Body of pancreas (tissue), 4 donors: Measurements from ENCODE around the gene CCDC73. TPM values are rescaled to one million over a fixed set of nuclear protein-coding genes. Genes with fewer than 3 reads are reported as not detected.
A peak's percentile ranks its signal among the peaks of the same experiment; 100 is the strongest.

Source experiments
- ATAC-seq: fragments of 150-250 bp; one replicate; pipeline ENCODE4 v1.9.1; 2016
- DNase-seq, 4 donors: peaks; one replicate each; pipeline ENCODE4 v3.0.0-alpha.2; 2019
- H3K27ac ChIP-seq, 4 donors: fragments of 200-600 bp; sonication (generic); 1 replicate in 3 of 4; 2 replicates in 1 of 4; pipeline versions ENCODE4 v1.5.1 to v1.6.1; 2016 to 2019; ENCODE audit warnings: mild to moderate bottlenecking in 1 of 4, mixed read lengths in 1 of 4, moderate library complexity in 1 of 4
- H3K27me3 ChIP-seq, 2 donors: fragments of 200-600 bp; sonication (generic); one replicate each; pipeline ENCODE4 v1.6.0; 2016; ENCODE audit warnings: mild to moderate bottlenecking in 1 of 2
- H3K36me3 ChIP-seq, 2 donors: fragments of 200-600 bp; sonication (generic); replicated peaks in 1 of 2; 2 replicates each; pipeline ENCODE4 v1.5.1; 2016; ENCODE audit warnings: low read depth in 2 of 2; ENCODE audit not compliant: insufficient read depth in 1 of 2
- H3K4me1 ChIP-seq: fragments of 200-600 bp; sonication (generic); one replicate; pipeline ENCODE4 v1.6.0; 2016
- H3K4me3 ChIP-seq, 2 donors: fragments of 200-600 bp; sonication (generic); 1 replicate in 1 of 2; 2 replicates in 1 of 2; pipeline ENCODE4 v1.5.1; 2016 to 2019
- H3K9me3 ChIP-seq, 3 donors: fragments of 200-600 bp; sonication (generic); 1 replicate in 2 of 3; 2 replicates in 1 of 3; pipeline ENCODE4 v1.5.1; 2016
- POLR2A ChIP-seq, 3 donors: fragments of 450-650 bp; IDR thresholded peaks; one replicate each; pipeline ENCODE4 v1.6.1; 2016; ENCODE audit warnings: antibody characterized with exemption in 3 of 3, mild to moderate bottlenecking in 2 of 3
- WGBS, 2 donors: methylation state at CpG; one replicate each; pipeline ENCODE4 v1.1.5; 2017; 5-methylcytosine and 5-hydroxymethylcytosine counted together
- intact Hi-C: fragments of 100-400 bp; cut with DNase I; formaldehyde crosslinking; loops from one replicate; pipeline ENCODE4 v1.15.1; 2023
- total RNA-seq, 2 donors: library from RNA; depleted of rRNA; stranded (reverse); fragments of >200 nt; gene quantifications; one replicate each; pipeline ENCODE4 v1.1.0, GENCODE V29; 2016
- TF ChIP-seq, protein P1 (sequence below), 7 experiments: fragments of 450-650 bp in 4 of 7; fragments of 200-600 bp in 3 of 7; sonication (generic) in 3 of 7; IDR thresholded peaks; one replicate each; pipeline ENCODE4 v1.5.1; 2016 to 2019; ENCODE audit warnings: antibody characterized with exemption in 7 of 7

Gene CCDC73
- total RNA-seq, 2 donors from 2014 or later, result 0.26 TPM; not detected in 1

DNA sequence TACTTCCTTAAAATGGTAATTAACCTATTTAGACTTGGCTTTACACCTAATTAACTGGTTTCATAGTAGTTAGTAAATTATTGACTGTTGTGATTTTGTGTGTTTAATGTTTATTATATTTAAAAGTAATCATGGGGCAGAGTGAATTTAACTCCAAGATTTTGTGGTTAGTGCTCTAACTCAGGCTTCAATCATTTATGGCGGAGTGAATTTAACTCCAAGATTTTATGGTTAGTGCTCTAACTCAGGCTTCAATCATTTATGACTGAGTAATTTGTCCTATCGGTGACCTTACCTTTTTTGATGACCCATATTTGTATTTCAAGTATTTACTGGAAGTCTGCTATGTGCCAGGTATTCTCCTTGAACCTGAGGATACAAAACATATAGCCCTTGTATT is 42.5 kb upstream of the CCDC73 start:
- intact Hi-C loops, result no loop called here
- no peaks in the 10 kb centered on the region for H3K4me1 ChIP-seq
- TF ChIP-seq, protein P1, sequence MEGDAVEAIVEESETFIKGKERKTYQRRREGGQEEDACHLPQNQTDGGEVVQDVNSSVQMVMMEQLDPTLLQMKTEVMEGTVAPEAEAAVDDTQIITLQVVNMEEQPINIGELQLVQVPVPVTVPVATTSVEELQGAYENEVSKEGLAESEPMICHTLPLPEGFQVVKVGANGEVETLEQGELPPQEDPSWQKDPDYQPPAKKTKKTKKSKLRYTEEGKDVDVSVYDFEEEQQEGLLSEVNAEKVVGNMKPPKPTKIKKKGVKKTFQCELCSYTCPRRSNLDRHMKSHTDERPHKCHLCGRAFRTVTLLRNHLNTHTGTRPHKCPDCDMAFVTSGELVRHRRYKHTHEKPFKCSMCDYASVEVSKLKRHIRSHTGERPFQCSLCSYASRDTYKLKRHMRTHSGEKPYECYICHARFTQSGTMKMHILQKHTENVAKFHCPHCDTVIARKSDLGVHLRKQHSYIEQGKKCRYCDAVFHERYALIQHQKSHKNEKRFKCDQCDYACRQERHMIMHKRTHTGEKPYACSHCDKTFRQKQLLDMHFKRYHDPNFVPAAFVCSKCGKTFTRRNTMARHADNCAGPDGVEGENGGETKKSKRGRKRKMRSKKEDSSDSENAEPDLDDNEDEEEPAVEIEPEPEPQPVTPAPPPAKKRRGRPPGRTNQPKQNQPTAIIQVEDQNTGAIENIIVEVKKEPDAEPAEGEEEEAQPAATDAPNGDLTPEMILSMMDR (IDR thresholded peaks at IDR 0.05), result no peak
- no peak for TF ChIP-seq POLR2A (IDR thresholded peaks at IDR 0.05)
- H3K4me3 ChIP-seq, result no peak overlapping the region
- DNase-seq (no peak), ATAC-seq (no peak)
- WGBS, 2 donors, result 74 to 81% methylated on average over 2 of the region's 2 CpGs
- H3K27ac ChIP-seq, result no peak overlapping the region
- no peaks in the 10 kb centered on the region for H3K36me3 ChIP-seq
- H3K27me3 ChIP-seq, result no peaks in the 10 kb centered on the region
- no peaks in the 10 kb centered on the region for H3K9me3 ChIP-seq

DNA sequence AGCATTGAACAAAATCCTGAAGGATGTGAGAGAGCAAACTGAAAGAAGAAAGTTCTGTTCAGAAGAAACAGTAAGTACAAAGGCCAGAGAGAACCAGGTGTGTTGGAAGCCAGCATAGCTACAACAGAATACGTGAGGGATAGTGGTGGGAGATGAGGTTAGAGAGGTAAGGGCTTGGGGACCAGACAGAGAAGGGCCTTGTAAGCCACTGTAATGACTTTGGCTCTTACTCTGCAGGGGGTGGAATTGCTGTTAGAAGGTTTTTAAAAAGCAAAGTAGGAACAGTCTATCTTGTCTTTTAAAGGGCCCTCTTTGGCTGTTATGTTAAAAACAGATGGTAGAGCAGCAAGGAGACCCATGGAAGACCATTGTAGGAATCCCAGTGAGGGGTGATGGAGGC is 39.5 kb upstream of the CCDC73 start:
- Histone ChIP-seq H3K9me3 (no peaks in the 10 kb centered on the region), H3K4me3 (no peak overlapping the region), H3K36me3 (no peaks in the 10 kb centered on the region), H3K4me1 (peaks cover 3% of the 10 kb centered on the region), H3K27ac (no peak overlapping the region), H3K27me3 (no peaks in the 10 kb centered on the region)
- 86 to 97% methylated on average over 1 of the region's 1 CpG for WGBS, 2 donors
- intact Hi-C loops, result no loop called here
- DNase-seq, result no peak
- ATAC-seq, result no peak
- no peak for TF ChIP-seq POLR2A (IDR thresholded peaks at IDR 0.05)
- TF ChIP-seq, protein P1 (IDR thresholded peaks at IDR 0.05), result no peak

DNA sequence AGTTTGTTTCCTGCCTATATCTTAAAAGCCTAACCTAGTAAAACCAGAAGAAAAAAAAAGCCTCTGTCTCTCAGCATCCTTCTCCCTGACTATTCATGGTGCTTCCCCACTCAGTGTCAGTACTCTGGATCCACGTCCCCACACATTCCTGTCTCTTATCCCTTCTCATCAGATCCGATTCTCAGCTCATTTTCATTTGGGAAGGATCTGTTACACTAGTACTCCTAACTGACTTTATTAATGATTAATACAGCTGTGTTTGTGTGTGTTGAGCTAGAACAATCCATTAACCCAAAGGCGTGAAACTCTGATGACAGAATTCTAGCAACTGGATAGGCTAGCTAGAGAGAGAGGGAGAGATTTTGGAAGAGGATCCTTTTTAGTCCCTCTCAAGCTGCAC is 36.8 kb upstream of the CCDC73 start:
- no peak for DNase-seq
- intact Hi-C loops, result no loop called here
- 49 to 52% methylated on average over 3 of the region's 3 CpGs for WGBS, 2 donors
- no peaks in the 10 kb centered on the region for H3K36me3 ChIP-seq
- TF ChIP-seq, protein P1 (IDR thresholded peaks at IDR 0.05), result no peak
- no peak for TF ChIP-seq POLR2A (IDR thresholded peaks at IDR 0.05)
- H3K4me1 ChIP-seq, result peaks cover 3% of the 10 kb centered on the region
- H3K27ac ChIP-seq, result peak overlapping the region in 3 of 4 donors; percentile 88 to 90 (median 90)
- no peak for ATAC-seq
- no peaks in the 10 kb centered on the region for H3K9me3 ChIP-seq
- no peak overlapping the region for H3K4me3 ChIP-seq
- no peaks in the 10 kb centered on the region for H3K27me3 ChIP-seq

DNA sequence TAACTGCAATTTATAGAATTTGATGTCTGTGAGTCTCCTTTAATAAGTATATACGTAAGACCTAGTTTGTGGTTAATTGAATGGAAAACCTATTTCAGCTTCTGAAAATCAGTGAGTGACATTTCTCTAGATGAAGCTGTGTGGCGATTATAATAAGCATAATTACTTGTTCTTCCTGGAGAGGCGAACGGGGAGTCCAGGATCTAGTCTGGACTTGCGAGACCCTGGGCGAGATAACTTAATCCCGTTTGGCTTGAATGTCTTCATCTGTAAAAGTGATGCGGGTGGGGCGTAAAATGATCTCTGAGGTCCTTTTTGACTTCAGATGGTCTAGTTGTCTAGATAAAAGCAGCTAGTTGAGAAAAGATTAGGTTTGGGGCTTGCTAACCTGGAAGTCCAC is 36.3 kb upstream of the CCDC73 start:
- H3K9me3 ChIP-seq, result no peaks in the 10 kb centered on the region
- peaks cover 3% of the 10 kb centered on the region for H3K4me1 ChIP-seq
- 48 to 60% methylated on average over 9 of the region's 9 CpGs for WGBS, 2 donors
- no peak for ATAC-seq
- no peak for TF ChIP-seq POLR2A (IDR thresholded peaks at IDR 0.05)
- TF ChIP-seq, protein P1 (IDR thresholded peaks at IDR 0.05), result no peak
- H3K36me3 ChIP-seq, result no peaks in the 10 kb centered on the region
- H3K27ac ChIP-seq, result peak overlapping the region in 3 of 4 donors; percentile 88 to 90 (median 90)
- intact Hi-C loops, result no loop called here
- DNase-seq, result no peak
- H3K4me3 ChIP-seq, result peak overlapping the region in 1 of 2 donors; percentile 49
- no peaks in the 10 kb centered on the region for H3K27me3 ChIP-seq

DNA sequence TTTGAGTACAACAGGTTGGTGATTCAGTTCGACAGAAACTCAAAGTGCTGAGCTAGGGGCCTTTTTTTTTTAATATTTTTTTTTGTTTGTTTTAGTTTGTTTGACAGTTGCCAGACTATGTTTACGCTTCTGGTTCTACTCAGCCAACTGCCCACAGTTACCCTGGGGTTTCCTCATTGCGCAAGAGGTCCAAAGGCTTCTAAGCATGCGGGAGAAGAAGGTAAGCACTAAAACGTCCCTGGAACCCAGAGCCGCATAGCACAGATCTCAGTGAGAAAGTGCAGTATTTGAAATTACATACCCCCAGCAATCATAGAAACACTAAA is 35.9 kb upstream of the CCDC73 start:
- ATAC-seq (peak; percentile 70), DNase-seq (peak; percentile 58 to 80 (median 71))
- H3K9me3 ChIP-seq, result no peaks in the 10 kb centered on the region
- H3K4me3 ChIP-seq, result peak overlapping the region; percentile 49 to 78
- intact Hi-C loops, result no loop called here
- TF ChIP-seq POLR2A (IDR thresholded peaks at IDR 0.05), result no peak
- TF ChIP-seq, protein P1 (IDR thresholded peaks at IDR 0.05), result no peak
- peaks cover 3% of the 10 kb centered on the region for H3K4me1 ChIP-seq
- 4 to 8% methylated on average over 6 of the region's 6 CpGs for WGBS, 2 donors
- H3K27me3 ChIP-seq, result no peaks in the 10 kb centered on the region
- H3K36me3 ChIP-seq, result no peaks in the 10 kb centered on the region
- H3K27ac ChIP-seq, result peak overlapping the region in 3 of 4 donors; percentile 88 to 90 (median 90)
